NCI-H2081 treated with DMSO at 0.1 percent for 48 hours (cell line): ENCODE data around the gene ATP6V1G2.
"Not testable (repeated sequence)": the region's sequence is repeated elsewhere in the genome, so short reads cannot be mapped to it uniquely, and the experiment has no call there.

Source experiments
- DNase-seq: peaks from one replicate; lab custom pipeline; 2025; lab: John Stamatoyannopoulos, UW

ATP6V1G2 gene

DNA sequence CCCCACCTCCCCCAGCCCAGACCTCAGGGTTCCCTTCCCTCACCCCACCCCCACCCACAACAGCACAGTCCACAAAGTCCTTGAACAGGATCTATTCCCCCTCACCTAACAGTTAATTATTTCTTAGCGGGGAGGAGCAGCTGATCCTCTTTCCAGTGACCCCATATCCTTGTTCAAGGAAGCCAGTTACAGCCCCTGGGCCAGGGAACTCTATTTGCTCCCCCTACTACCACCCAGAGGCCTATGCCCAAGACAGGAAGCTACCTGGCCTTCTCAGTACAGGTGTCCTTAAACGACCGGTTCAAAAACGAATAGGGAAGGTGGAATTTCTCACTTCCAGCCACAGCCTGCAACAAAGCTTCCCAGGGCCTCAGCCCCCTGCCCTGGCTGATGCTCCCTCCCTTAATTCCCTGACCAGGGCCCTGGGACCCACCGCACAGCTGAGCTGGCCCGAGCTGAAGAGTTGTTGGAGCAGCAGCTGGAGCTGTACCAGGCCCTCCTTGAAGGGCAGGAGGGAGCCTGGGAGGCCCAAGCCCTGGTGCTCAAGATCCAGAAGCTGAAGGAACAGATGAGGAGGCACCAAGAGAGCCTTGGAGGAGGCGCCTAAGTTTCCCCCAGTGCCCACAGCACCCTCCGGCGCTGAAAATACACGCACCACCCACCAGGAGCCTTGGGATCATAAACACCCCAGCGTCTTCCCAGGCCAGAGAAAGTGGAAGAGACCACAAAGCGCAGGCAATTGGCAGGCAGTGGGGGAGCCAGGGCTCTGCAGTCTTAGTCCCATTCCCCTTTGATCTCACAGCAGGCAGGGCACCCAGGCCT lies 16.9 kb downstream of the ATP6V1G2 start:
- no peak for DNase-seq

DNA sequence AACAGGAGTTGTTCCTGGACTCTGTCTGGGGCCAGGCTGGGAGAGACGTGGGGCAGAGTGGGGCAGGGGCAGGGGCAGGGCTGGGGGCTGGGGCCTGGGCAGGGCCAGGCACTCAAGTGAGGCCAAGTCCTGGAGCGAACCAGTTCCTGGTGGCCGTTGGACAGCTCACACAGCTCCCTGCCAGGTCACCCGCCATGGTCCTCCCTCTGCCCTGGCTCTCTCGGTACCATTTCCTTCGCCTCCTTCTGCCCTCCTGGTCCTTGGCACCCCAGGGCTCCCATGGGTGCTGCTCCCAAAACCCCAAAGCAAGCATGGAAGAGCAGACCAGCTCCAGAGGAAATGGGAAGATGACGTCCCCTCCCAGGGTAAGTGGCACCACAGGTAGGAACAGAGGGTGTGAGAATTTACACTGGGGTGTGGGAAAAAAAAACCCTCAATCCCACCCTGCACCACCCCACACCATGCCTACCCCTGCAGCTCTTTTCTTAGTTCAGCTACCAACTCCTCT lies 17.5 kb downstream of the ATP6V1G2 start, which contains the start of gene MCCD1:
Gene MCCD1, plus strand, starts transcription at position 142 of the 508 bp plus-strand sequence. Its CDS starts 53 bp downstream, at position 195.
- DNase-seq, result no peak

DNA sequence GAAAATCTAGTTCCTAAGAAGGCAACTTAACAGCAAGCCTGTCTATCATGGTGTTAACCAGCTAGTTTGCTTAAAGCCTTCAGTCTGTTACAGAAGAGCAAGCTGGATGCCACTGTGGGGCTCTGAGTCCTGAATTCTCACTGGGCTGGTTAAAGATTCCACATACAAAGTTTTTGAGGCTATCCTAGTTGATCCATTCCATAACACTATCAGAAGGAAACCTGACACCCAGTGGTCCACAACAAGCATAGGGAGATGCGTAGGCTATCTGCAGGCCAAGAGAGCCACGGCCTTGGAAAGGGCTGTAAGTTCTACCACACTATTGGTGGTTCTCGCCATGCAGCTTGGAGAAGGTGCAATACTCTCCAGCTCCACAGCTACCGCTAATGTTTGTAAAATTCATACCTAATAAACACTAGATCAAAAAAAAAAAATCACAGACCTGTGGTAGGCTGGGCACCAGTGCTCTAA lies 18.1 kb downstream of the ATP6V1G2 start:
- DNase-seq, result no peak

DNA sequence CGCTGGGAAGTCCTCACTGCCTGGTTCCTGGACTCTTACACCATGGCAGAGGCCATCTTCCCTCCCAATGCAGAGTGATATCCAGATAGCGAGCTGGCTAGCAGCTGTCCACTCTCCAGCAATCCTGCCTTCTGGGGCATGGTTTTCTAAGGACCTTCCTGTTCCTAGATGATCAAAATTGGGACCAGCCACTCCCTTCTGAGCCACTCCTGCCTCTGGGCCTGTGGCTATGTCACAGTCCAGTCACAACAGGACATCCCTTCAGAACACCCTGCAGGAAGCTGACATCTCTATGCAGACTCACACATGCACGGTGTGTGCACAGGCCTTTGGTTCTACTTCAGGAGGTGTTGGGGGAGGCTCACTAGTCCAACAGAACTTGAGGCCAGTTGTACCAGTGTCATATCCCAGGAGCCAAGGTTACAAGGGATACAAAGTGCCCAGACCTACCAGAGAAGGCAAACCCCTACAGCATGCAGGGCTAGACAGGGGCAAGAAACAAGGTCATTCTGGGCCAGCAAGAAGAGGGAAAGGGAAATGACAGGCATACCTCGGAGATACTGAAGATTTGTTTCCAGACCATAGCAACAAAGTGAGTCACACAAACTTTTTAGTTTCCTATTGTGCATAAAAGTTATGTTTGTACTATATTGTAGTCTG lies 20.3 kb downstream of the ATP6V1G2 start:
- DNase-seq, result no peak

GRCh38 chr6:31525553-31525931 lies 20.9 kb downstream of the ATP6V1G2 start:
- no peak for DNase-seq

DNA sequence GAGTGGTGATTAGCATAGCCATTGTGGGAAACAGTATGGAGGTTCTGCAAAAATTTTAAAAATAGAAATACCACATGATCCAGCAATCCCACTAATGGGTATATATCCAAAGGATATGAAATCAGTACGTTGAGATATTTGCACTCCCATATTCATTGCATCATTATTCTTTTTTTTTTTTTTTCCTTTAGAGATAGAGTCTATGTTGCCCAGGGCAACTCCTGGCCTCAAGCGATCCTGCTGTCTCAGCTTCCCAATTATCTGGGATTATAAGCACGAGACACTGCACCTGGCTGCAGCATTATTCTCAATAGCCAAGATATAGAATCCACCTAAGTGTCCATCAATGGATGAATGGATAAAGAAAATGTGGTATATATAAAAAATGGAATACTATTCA lies 24.6 kb downstream of the ATP6V1G2 start:
- no peak for DNase-seq

DNA sequence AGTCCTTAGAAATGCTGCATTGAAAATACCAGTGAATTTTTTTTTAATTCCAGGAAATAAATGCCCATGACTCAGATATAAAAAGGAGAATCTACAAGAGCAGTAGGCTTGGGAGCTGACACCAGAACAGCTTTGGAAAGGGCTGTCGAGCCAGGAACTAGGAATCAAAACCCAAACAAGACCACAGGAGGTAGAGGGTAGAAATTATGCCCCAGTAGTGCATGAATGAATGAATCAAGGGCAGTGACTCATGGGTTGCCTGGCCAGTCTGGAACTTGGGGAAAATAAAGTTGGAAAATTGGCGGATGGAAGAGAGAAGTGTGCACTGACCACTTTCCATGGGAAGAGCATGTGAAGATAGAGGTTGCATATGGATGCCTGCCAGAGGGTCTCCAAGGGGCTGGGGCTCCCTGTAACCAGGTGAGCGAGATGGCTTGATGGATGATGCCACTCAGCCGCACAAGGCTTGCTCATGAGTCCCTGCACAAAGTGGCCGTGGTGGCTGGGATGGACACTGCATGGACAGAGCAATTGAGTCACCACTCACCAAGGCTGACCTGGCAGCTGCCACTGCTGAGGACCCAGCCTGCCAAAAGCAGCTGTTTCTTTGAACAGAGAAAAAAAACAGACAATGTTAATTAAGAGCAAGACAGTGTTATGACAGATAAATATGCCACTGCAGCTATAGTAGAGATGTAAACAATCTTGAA lies 32.8 kb downstream of the ATP6V1G2 start:
- DNase-seq, result no peak

GRCh38 chr6:31510007-31510406 lies 36.4 kb downstream of the ATP6V1G2 start:
- no peak for DNase-seq

GRCh38 chr6:31509036-31509435 lies 37.4 kb downstream of the ATP6V1G2 start:
- DNase-seq, result not testable (repeated sequence)

DNA sequence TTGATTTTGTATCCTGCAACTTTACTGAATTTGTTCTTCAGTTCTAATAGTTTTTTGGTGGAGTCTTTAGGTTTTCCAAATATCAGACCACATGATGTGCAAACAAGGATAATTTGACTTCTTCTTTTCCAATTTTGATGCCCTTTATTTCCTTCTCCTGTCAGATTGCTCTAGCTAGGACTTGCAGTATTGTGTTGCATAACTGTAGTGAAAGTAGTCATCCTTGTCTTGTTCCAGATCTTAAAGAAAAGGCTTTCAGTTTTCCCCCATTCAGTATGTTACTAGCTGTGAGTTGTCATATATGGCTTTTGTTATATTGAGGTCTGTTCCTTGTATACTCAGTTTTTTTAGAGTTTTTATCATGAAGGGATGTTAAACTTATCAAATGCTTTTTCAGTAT lies 43.8 kb downstream of the ATP6V1G2 start:
- DNase-seq, result no peak

DNA sequence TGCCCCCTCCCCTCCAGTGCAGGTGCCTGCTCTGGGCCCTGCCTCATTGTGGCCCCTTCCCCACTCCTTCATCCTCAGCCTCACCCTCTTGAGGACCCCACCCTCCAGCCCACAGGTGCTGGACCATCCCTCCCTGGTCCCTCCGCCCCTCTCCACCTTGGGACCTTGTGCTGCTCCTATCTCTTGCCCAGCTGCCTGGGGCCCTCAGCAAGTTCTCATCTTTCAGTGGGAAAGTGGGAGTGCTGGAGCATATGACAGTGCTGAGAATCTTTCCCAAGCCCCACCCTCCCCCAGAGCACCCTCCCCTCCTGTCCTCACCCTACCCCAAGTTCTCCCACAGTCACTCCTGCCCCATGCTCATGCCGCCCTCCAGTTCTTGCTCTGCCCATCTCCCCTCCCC lies 46.8 kb downstream of the ATP6V1G2 start:
- DNase-seq, result not testable (repeated sequence)

- no peak for DNase-seq
Measured at GRCh38 chr6:31498748-31499147, 47.7 kb downstream of the ATP6V1G2 start.

DNA sequence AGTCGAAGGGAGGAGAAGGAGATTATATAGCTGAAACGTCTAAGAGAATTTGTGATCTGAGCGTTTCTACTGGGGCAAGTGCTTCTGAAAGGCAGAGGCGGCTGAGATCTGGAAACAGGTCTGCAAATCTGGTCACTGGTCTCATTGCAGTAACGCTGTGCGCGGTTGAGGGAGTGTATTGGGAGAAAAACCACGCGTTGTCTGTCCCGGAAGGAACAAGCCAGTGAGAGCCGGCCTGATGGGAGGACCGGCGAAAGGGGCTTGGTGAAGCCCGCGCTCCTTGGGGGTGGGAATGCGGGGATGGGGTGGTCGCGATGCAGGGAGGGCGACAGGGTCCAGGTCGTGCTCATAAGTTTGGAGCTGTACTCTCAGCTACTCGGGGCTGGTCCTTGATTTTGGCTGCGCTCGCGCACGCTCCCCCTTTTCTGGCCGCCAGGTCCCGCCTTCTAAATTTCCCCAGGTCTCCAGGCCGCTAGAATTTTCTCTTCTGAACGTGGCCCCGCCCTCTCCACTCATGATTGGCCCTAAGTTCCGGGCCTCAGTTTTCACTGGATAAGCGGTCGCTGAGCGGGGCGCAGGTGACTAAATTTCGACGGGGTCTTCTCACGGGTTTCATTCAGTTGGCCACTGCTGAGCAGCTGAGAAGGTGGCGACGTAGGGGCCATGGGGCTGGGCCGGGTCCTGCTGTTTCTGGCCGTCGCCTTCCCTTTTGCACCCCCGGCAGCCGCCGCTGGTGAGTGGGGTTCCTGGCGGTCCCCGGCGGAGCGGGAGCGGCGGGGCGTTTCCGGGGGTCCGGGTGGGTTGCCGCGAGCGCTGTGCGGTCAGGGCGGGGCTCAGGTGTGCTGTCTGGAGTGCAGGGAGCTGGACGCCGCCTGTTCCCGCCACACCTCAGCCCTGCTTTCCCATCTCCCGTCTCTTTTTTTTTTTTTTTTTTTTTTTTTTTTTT lies 48.6 kb downstream of the ATP6V1G2 start, which contains the start of gene MICB:
Gene MICB, plus strand, starts transcription at position 615 of the 946 bp plus-strand sequence. Its CDS starts 49 bp downstream, at position 664.
- peak; percentile 43 for DNase-seq

- not testable (repeated sequence) for DNase-seq
Measured at GRCh38 chr6:31496826-31497225, 49.6 kb downstream of the ATP6V1G2 start.

GRCh38 chr6:31495580-31495979 lies 50.8 kb downstream of the ATP6V1G2 start:
- no peak for DNase-seq
